BJ (cell line): ENCODE data around the gene OPALIN. TPM values are rescaled to one million over a fixed set of nuclear protein-coding genes. Genes with fewer than 3 reads are reported as not detected.

Source experiments
- CTCF ChIA-PET: fragments of 350-600 bp; formaldehyde crosslinking; extraction: SDS; loops from one replicate; lab custom pipeline; 2021; ENCODE audit warnings: antibody characterized with exemption, inconsistent platforms; lab: Yijun Ruan, JAX
- POLR2A ChIA-PET: fragments of 300-600 bp; sonication (Branson Sonifier 250); formaldehyde crosslinking; extraction: SDS; loops from one replicate; lab custom pipeline; 2021; ENCODE audit warnings: antibody characterized with exemption; lab: Charles Lee
- DNase-seq: peaks from one replicate; pipeline ENCODE4 v3.0.0-alpha.2; 2011; ENCODE audit warnings: low read depth
- H3K27me3 ChIP-seq: 2 replicates; pipeline ENCODE4 v1.6.0; 2011; ENCODE audit warnings: low read length; ENCODE audit not compliant: control insufficient read depth, insufficient read depth
- H3K36me3 ChIP-seq: 2 replicates; pipeline ENCODE4 v1.5.1; 2011; ENCODE audit warnings: low read length; ENCODE audit not compliant: control insufficient read depth, insufficient read depth
- H3K4me3 ChIP-seq: 2 replicates; pipeline ENCODE4 v1.5.1; 2011; ENCODE audit warnings: low read depth, mild to moderate bottlenecking, control low read depth, low read length
- polyA minus RNA-seq: library from RNA; depleted of rRNA, polyadenylated mRNA; stranded (reverse); fragments of >200 nt; gene quantifications from 2 replicates; pipeline ENCODE4 v1.2.3, GENCODE V29; 2011; rRNA and poly(A)+ RNA removed
- polyA plus RNA-seq: library from polyadenylated mRNA; depleted of rRNA; stranded (reverse); fragments of >200 nt; gene quantifications from 2 replicates; pipeline ENCODE4 v1.2.3, GENCODE V29; 2011; rRNA removed
- TF ChIP-seq, protein P1 (sequence below): IDR thresholded peaks from 2 replicates; pipeline ENCODE4 v1.5.1; 2011; ENCODE audit warnings: low read depth, mild to moderate bottlenecking, control low read depth, inconsistent platforms, low read length, moderate library complexity; ENCODE audit not compliant: insufficient read depth

The OPALIN gene, protein sequence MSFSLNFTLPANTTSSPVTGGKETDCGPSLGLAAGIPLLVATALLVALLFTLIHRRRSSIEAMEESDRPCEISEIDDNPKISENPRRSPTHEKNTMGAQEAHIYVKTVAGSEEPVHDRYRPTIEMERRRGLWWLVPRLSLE
- polyA plus RNA-seq (not detected in 2 replicates), polyA minus RNA-seq (not detected in 2 replicates)

DNA sequence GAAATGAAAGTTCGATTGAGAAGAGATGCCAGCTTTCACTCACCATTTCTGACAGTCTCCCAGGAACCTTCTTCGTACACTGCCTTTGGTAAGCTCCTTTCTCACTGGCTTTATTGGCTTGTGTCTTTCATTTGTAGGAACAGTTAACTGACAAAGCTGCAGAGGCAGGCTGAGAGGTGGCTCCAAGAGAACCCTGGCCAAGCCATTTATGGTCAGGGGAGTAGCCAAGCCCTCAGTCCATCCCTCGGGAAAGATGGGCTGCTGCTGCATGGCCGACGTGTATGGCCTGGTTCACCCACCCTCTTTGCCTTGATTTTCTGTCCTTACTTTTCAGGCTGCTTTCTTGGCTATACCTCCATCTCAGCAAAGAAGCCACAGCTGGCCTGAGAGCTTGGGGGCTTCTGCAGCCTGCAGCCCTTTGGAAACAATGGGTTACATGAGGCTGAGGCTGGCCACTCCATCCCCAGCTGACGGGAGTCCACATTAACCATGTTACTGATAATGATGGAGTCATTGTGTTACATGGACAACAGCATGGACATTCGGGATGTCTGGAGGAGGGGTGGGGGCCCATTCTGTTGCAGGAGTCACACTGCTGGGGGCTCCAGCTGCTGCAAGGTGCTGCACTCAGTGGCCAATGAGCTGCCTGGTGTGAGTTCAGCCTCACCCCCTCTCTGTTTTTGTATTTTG lies at the start of gene OPALIN:
Gene OPALIN (minus strand): TSS at position 152 of the 690 bp plus-strand sequence. CDS start 106 bp downstream, at position 46.
- Histone ChIP-seq H3K27me3 (no peaks in the 10 kb centered on the region; the same call in 1 of the 2 replicates), H3K36me3 (no peaks in the 10 kb centered on the region), H3K4me3 (no peak within 1 kb of the TSS)
- no peak for DNase-seq
- ChIA-PET POLR2A (no interaction called here), CTCF (interaction anchor here (1.3 to 1.5 kb wide), 2 partner anchors 16 to 20 kb away, joined by 4 to 7 read pairs; no protein-coding TSS in a partner anchor)
- TF ChIP-seq, protein P1, sequence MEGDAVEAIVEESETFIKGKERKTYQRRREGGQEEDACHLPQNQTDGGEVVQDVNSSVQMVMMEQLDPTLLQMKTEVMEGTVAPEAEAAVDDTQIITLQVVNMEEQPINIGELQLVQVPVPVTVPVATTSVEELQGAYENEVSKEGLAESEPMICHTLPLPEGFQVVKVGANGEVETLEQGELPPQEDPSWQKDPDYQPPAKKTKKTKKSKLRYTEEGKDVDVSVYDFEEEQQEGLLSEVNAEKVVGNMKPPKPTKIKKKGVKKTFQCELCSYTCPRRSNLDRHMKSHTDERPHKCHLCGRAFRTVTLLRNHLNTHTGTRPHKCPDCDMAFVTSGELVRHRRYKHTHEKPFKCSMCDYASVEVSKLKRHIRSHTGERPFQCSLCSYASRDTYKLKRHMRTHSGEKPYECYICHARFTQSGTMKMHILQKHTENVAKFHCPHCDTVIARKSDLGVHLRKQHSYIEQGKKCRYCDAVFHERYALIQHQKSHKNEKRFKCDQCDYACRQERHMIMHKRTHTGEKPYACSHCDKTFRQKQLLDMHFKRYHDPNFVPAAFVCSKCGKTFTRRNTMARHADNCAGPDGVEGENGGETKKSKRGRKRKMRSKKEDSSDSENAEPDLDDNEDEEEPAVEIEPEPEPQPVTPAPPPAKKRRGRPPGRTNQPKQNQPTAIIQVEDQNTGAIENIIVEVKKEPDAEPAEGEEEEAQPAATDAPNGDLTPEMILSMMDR = no peak

DNA sequence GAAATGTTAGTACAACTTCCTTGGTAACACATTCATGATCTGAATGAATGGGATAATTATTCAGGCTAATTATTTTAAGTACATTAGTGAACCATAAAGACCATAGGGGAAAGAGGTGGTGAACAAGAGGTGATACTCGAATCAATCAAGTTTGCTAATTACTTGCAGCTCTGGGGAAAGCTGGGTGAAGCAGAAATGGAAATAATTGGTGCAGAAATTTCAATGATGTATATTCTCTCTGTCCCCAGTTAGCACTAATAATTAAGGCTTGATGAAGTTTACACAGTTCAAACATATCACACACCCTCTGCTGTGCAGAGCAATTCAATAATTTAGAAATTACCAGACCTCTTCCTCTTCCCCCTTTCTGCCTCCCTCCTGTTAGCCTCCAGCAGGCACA lies 49.4 kb upstream of the OPALIN start:
- H3K27me3 ChIP-seq = peaks cover 2% of the 10 kb centered on the region; the same call in 1 of the 2 replicates
- no peak for DNase-seq
- H3K4me3 ChIP-seq = no peak overlapping the region
- CTCF ChIA-PET = interaction anchor here (0.6 to 1.5 kb wide), 3 partner anchors 21 to 262 kb away, joined by 3 read pairs; no protein-coding TSS in a partner anchor
- TF ChIP-seq, protein P1 = no peak
- H3K36me3 ChIP-seq = no peaks in the 10 kb centered on the region
- POLR2A ChIA-PET = no interaction called here

DNA sequence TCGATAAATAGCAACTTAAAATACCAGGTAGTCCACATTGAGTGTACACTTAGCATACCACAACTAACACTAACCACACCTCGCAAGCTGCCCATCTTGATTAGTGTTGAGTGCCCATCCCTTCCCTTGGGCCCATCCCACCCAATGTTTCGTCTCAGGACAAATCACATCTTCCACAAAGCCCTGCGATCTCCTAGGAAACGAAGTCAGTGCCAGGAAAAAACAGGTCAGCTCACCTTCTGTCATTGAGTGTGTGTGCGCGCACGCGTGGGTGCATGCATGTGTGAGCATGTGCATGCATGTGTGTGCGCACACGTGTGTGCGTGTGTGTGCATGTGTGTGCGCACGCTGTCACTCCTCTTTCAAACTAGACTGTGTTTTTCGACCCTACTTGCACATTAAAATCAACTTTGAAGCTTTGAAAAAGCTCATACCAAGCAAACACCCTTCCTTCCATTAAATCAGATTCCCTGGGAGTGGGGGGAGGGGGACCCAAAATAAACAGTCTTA lies 48.8 kb upstream of the OPALIN start:
- ChIA-PET CTCF (interaction anchor here (0.6 to 1.2 kb wide), 2 partner anchors 37 to 262 kb away, joined by 3 read pairs; no protein-coding TSS in a partner anchor), POLR2A (no interaction called here)
- TF ChIP-seq, protein P1 = no peak
- Histone ChIP-seq H3K4me3 (no peak overlapping the region), H3K27me3 (peaks cover 3% of the 10 kb centered on the region; the same call in 1 of the 2 replicates), H3K36me3 (no peaks in the 10 kb centered on the region)
- no peak for DNase-seq

DNA sequence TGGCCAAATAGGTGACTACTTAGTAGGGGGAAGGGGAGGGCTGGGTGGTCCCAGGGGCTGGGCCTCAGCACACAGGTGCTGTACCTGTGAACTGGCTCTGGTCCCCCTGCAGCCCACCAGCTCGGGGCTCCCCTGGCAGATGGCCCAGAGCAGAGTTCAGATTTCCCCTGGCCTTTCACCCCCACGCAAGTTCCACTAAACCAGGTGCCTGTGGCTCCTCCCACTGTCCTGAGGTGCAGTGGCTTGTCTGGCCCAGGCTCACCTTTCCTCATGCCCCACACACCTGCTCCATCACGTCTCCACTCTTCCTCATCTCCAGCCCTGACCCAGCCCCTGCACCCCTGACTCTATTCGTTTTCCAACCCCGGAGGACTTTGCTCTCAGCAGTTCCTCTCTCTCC lies 47.3 kb upstream of the OPALIN start:
- POLR2A ChIA-PET = no interaction called here
- peaks cover 3% of the 10 kb centered on the region; the same call in 1 of the 2 replicates for H3K27me3 ChIP-seq
- no peak for DNase-seq
- no peak overlapping the region for H3K4me3 ChIP-seq
- CTCF ChIA-PET = no interaction called here
- TF ChIP-seq, protein P1 = no peak
- no peaks in the 10 kb centered on the region for H3K36me3 ChIP-seq
